Measurements from ENCODE around the gene CMSS1. TPM values are rescaled to one million over a fixed set of nuclear protein-coding genes. Genes with fewer than 3 reads are reported as not detected.

Gene CMSS1
- polyA plus RNA-seq, 1 donor from 2014 or later, result 22.7 TPM

- Mint-ChIP-seq H3K4me1 (peaks cover under 1 to 7% (median 4%) of the 10 kb centered on the region in 3 donors), H3K27me3 (no peaks in the 10 kb centered on the region), H3K36me3 (no peaks in the 10 kb centered on the region), H3K4me3 (no peak overlapping the region), H3K27ac (no peak overlapping the region), H3K9me3 (no peaks in the 10 kb centered on the region)
These were observed 236.4 kb downstream of the CMSS1 start for GRCh38 chr3:100053951-100054620.

GRCh38 chr3:100057716-100058575 is 240.3 kb downstream of the CMSS1 start:
- H3K4me1 Mint-ChIP-seq, result peaks cover 0 to 10% (median 5%) of the 10 kb centered on the region in 3 donors
- H3K27ac Mint-ChIP-seq, result no peak overlapping the region
- H3K4me3 Mint-ChIP-seq, result no peak overlapping the region
- no peaks in the 10 kb centered on the region for H3K36me3 Mint-ChIP-seq
- no peaks in the 10 kb centered on the region for H3K27me3 Mint-ChIP-seq
- H3K9me3 Mint-ChIP-seq, result no peaks in the 10 kb centered on the region

GRCh38 chr3:100059472-100059871 is 241.8 kb downstream of the CMSS1 start:
- Mint-ChIP-seq H3K27me3 (no peaks in the 10 kb centered on the region), H3K9me3 (no peaks in the 10 kb centered on the region), H3K27ac (peak overlapping the region in 1 of 3 donors; percentile 5)

GRCh38 chr3:100060685-100061484 is 243.2 kb downstream of the CMSS1 start:
- Mint-ChIP-seq H3K27me3 (no peaks in the 10 kb centered on the region), H3K4me1 (peaks cover 2 to 10% (median 5%) of the 10 kb centered on the region in 3 donors), H3K36me3 (peaks cover 1% of the 10 kb centered on the region), H3K4me3 (no peak overlapping the region), H3K27ac (no peak overlapping the region), H3K9me3 (no peaks in the 10 kb centered on the region)

More at GRCh38 chr3:100059472-100059871, 241.8 kb downstream of the CMSS1 start:
- Mint-ChIP-seq H3K36me3 (peaks cover 1% of the 10 kb centered on the region), H3K4me1 (peaks cover 2 to 10% (median 5%) of the 10 kb centered on the region in 3 donors), H3K4me3 (no peak overlapping the region)

- Mint-ChIP-seq H3K9me3 (peaks cover 0 to 1% (median 0%) of the 10 kb centered on the region in 3 donors), H3K36me3 (peaks cover 1% of the 10 kb centered on the region), H3K27ac (no peak overlapping the region), H3K4me3 (no peak overlapping the region), H3K4me1 (peaks cover 2 to 10% (median 5%) of the 10 kb centered on the region in 3 donors), H3K27me3 (no peaks in the 10 kb centered on the region)
These were observed 245.0 kb downstream of the CMSS1 start for GRCh38 chr3:100062665-100063064.

- Mint-ChIP-seq H3K27me3 (no peaks in the 10 kb centered on the region), H3K27ac (no peak overlapping the region), H3K36me3 (peaks cover 1% of the 10 kb centered on the region), H3K9me3 (peaks cover 0 to 1% (median 0%) of the 10 kb centered on the region in 3 donors), H3K4me3 (no peak overlapping the region), H3K4me1 (peaks cover 5 to 9% (median 5%) of the 10 kb centered on the region in 3 donors)
These were observed 246.3 kb downstream of the CMSS1 start for GRCh38 chr3:100063929-100064461.

GRCh38 chr3:100067589-100067988 is 249.9 kb downstream of the CMSS1 start:
- H3K9me3 Mint-ChIP-seq, result peaks cover 0 to 3% (median 0%) of the 10 kb centered on the region in 3 donors
- no peaks in the 10 kb centered on the region for H3K27me3 Mint-ChIP-seq
- H3K4me1 Mint-ChIP-seq, result peaks cover 8 to 20% (median 10%) of the 10 kb centered on the region in 3 donors
- H3K36me3 Mint-ChIP-seq, result peaks cover 1% of the 10 kb centered on the region
- H3K4me3 Mint-ChIP-seq, result no peak overlapping the region
- no peak overlapping the region for H3K27ac Mint-ChIP-seq

GRCh38 chr3:100068826-100069225 is 251.2 kb downstream of the CMSS1 start:
- Mint-ChIP-seq H3K4me3 (no peak overlapping the region), H3K36me3 (peaks cover 1% of the 10 kb centered on the region), H3K27me3 (no peaks in the 10 kb centered on the region), H3K27ac (peak overlapping the region in 1 of 3 donors; percentile 41), H3K4me1 (peaks cover 20 to 32% (median 20%) of the 10 kb centered on the region in 3 donors), H3K9me3 (peaks cover 0 to 3% (median 0%) of the 10 kb centered on the region in 3 donors)

GRCh38 chr3:100069472-100069871 is 251.8 kb downstream of the CMSS1 start:
- Mint-ChIP-seq H3K27me3 (no peaks in the 10 kb centered on the region), H3K36me3 (no peaks in the 10 kb centered on the region), H3K9me3 (peaks cover 0 to 3% (median 0%) of the 10 kb centered on the region in 3 donors), H3K4me3 (no peak overlapping the region), H3K27ac (no peak overlapping the region), H3K4me1 (peaks cover 23 to 37% (median 25%) of the 10 kb centered on the region in 3 donors)

GRCh38 chr3:100072326-100073048 is 254.8 kb downstream of the CMSS1 start:
- Mint-ChIP-seq H3K36me3 (peaks cover 2% of the 10 kb centered on the region), H3K9me3 (peaks cover 0 to 2% (median 0%) of the 10 kb centered on the region in 3 donors), H3K4me3 (peak overlapping the region in 2 of 4 donors; percentile 61 to 65), H3K27ac (peak overlapping the region in 1 of 3 donors; percentile 18), H3K4me1 (peaks cover 23 to 37% (median 31%) of the 10 kb centered on the region in 3 donors), H3K27me3 (no peaks in the 10 kb centered on the region)

- H3K9me3 Mint-ChIP-seq, result peaks cover 0 to 2% (median 0%) of the 10 kb centered on the region in 3 donors
- peaks cover 2% of the 10 kb centered on the region for H3K36me3 Mint-ChIP-seq
- peaks cover 23 to 37% (median 31%) of the 10 kb centered on the region in 3 donors for H3K4me1 Mint-ChIP-seq
- peak overlapping the region in 1 of 3 donors; percentile 3 for H3K27ac Mint-ChIP-seq
- H3K4me3 Mint-ChIP-seq, result peak overlapping the region in 3 of 4 donors; percentile 36 to 86 (median 67)
- H3K27me3 Mint-ChIP-seq, result no peaks in the 10 kb centered on the region
These were observed 255.5 kb downstream of the CMSS1 start for GRCh38 chr3:100073049-100073713.

GRCh38 chr3:100073714-100074307 is 256.1 kb downstream of the CMSS1 start:
- peak overlapping the region in 1 of 3 donors; percentile 3 for H3K27ac Mint-ChIP-seq
- H3K27me3 Mint-ChIP-seq, result no peaks in the 10 kb centered on the region
- H3K4me3 Mint-ChIP-seq, result peak overlapping the region in 3 of 4 donors; percentile 36 to 86 (median 67)
- H3K9me3 Mint-ChIP-seq, result peaks cover 0 to 2% (median 0%) of the 10 kb centered on the region in 3 donors
- H3K36me3 Mint-ChIP-seq, result peaks cover 2% of the 10 kb centered on the region
- H3K4me1 Mint-ChIP-seq, result peaks cover 22 to 35% (median 31%) of the 10 kb centered on the region in 3 donors

- peaks cover 19 to 31% (median 28%) of the 10 kb centered on the region in 3 donors for H3K4me1 Mint-ChIP-seq
- H3K27ac Mint-ChIP-seq, result no peak overlapping the region
- H3K4me3 Mint-ChIP-seq, result no peak overlapping the region
- peaks cover 2% of the 10 kb centered on the region for H3K36me3 Mint-ChIP-seq
- H3K27me3 Mint-ChIP-seq, result no peaks in the 10 kb centered on the region
- H3K9me3 Mint-ChIP-seq, result peaks cover 0 to 2% (median 0%) of the 10 kb centered on the region in 3 donors
These were observed 257.5 kb downstream of the CMSS1 start for GRCh38 chr3:100075196-100075595.

Data from IgD-negative memory B cell (primary cell).